Stimulated activated CD4-positive, alpha-beta T cell treated with anti-CD3 and anti-CD28 coated beads, Interleukin-15, amount 100 ng/mL, for 1 hour (primary cell): Measurements from ENCODE around the gene PAM.

ENCODE experiments used
- DNase-seq, 2 donors: peaks; one replicate each; pipeline ENCODE4 v3.0.0-alpha.2; 2020; ENCODE audit warnings: low read depth in 1 of 2, low spot score in 1 of 2

The PAM gene

DNA sequence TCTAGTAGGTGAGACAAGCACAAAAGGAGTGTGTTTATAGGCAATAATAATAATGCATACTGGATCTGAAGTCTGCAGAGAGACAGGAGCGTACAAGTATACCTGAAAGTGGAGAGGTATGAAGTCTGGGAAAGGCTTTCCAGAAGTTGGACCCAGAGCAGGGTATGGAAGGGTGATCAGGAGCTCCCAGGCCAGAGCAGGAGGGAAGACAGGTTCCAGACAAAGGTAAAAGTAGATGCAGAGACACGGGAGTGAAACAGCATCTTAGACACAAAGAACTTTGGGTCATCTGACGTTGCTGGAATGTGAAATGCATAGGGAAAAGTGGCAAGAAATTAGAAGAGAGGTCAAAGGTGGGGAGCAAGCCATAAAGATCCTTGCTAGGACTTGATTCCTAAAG, 175.1 kb downstream of the PAM start:
- DNase-seq, result no peak

DNA sequence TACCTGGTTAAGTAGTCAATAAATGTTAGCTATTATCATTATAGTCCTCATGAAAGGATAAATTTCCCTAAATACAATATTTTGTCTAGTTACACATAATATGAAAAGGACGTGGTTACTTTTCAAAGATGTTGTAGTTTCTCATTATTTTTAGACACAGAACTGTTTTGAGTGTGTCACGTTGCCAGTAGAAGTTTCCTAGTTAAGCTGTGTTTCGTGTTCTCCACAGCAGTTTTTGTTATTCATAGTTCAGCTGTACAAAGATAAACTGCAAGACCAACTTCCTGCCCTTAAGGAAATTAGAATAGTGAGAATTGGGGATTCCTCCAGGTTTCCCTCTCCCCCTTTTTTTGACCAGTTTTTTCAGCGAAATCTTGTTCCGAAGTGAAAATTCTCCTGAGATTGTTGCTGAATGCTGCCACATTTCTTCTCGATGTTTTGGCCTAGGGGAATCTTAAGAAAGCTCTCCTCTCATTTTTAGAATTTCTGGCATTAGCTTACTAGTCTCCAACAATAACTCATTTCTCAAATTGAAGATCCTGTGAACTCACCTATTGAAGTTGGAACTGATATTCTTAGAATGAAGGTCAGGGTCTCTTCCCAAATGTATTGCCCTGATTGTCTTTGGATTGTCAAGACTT, 176.1 kb downstream of the PAM start:
- no peak for DNase-seq

- no peak for DNase-seq
These were observed 177.7 kb downstream of the PAM start for GRCh38 chr5:102932781-102933180.

GRCh38 chr5:102933316-102933715, 178.2 kb downstream of the PAM start:
- DNase-seq, result no peak

DNA sequence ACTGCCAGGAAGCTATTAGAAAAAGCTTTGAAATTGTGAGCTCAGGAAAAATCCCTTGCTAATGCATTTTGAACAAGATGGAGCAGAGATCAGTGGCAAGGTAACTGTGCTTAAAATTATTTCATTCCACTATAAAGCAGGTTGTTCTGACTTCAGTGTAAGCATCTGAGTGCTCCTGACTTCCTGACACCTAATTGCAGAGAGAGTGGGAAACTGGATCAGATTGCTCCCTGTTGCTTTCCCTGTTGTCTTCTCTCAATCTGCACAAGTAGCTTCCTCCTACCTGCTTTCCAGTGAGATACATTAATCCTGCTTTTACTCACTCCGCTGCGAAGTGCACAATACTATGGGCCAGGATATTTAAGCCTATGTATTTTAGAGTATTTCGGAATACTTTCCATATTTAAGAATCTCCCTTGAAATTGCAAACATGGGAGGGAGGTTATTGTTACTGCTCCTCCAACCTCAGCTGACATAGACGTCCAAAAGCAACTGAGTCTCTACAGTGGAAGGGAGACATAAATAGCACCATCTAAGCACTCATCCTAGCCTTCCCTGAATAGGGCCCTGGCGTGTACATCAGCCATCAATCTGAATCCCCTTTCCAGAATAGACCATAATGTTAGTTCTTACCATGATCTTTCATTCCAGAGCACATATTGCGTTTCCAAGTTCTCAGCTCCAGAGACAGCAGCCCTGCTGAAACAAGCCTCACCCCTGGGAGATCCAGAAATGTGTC, 178.8 kb downstream of the PAM start:
- no peak for DNase-seq

DNA sequence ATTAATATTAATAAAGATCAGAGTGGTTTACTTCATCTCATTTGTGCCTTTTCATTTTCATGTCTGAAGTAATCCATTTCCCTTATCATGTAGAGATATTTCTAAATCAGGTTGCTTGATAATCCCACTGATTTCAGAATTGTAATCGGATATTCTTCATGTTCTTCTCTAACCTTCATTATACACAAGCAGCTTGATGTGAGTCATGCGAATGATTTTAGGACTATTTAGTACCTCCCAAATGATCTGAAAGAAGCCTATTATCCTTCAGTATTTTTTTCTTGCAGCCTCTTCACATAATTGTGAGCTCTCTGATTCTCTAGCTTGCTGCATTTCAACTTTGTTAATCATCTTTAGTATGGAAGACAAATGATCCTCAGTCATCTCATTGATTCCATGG, 182.8 kb downstream of the PAM start:
- DNase-seq, result no peak

DNA sequence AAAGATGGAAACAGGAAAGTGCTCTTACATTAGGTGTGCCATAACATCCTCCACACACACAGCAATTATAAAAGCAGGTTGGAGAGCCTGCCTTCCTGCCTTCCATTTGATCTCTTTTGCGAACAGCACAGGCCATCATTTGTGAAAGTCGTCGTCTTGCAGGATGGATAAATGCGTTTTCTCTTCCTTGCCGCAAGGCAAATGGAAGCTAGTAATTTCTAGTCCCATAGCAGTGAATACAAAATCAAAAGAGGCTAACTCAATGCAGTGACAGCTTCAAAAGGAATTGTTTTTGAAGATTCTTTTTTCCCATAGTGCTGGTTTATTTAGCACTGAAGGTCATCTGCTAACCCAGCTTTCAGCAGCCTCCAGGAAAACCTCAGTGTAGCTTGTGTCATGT, 186.0 kb downstream of the PAM start:
- no peak for DNase-seq

- no peak for DNase-seq
These were observed 191.3 kb downstream of the PAM start for GRCh38 chr5:102946414-102946813.

DNA sequence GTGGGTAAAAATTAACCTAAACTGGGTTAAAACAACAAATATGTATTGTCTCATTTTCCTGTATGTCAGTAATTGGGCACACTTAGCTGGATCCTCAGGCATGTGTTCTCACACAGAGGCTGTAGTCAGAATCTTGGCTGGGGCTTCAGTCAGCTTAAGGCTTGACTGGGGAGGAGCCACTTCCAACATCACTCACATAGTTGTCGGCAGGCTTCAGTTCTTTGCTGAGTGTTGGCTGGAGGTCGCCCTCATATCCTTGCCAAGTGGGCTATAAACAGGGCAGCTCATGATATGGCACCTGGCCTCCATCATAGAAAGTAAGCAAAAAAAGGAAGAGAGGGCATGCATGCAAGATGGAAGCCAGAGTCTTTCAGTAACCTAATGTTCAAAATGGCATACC, 191.9 kb downstream of the PAM start:
- no peak for DNase-seq

DNA sequence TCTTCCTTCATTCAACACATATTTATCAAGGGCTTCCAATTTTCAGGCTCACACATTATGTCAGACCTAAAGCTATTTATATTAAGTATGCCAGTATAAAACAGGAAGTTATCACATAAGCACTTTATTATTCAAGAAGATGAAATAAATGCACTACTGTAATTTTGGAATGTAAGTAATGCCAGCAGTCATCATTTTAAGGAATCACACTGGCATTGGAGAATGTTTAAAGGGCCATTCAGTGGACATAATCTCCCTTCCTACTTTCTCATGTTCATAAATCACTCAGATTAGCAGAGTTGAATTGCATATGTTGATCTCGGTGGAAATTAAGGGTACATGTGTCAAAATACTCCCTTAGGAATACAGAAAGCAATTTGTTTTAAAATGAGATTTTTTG, 200.4 kb downstream of the PAM start:
- DNase-seq, result no peak

GRCh38 chr5:102956599-102956998, 201.5 kb downstream of the PAM start:
- DNase-seq, result no peak

DNA sequence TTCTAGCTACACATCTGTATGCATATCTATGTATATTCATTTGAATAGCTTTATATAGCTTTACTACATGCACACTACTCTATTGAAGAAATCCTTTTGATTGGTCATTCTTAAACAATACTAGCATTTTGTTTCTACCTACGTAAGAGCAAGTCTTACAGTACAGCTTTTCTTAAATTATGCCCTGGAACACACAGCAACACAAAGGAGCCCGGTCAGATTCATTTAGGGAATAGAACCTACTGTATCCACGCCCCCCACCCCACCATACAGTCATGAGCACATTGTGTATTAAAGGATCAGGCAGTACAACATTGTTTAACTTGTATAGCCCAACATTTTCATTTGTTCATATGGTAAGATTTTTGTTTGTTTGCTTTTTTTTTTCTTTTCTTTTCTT, 202.0 kb downstream of the PAM start:
- no peak for DNase-seq

DNA sequence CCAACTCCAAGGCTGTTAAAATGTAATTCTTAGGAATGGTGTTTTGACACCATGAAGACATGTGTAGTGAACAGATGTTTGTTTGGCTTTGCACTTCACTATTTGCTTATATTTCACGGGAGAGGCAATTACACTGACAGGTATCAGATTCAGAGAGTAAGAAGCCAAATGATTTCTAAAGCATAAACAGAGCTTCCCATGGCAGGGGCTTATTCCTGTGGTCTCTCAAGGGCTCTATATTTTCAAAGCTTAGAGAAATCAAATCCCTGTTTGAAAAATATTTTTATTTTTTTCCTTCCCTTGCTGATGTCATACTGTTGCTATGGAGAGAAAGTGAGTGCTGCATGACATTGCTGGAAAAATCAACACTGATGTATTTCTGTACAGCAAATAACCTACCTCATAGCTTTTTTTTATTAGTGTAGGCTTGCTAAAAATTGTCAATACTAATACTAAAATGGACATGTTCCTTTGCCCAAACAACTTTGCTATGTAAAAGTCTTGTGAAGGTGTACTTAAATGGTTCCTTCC, 203.4 kb downstream of the PAM start:
- no peak for DNase-seq

DNA sequence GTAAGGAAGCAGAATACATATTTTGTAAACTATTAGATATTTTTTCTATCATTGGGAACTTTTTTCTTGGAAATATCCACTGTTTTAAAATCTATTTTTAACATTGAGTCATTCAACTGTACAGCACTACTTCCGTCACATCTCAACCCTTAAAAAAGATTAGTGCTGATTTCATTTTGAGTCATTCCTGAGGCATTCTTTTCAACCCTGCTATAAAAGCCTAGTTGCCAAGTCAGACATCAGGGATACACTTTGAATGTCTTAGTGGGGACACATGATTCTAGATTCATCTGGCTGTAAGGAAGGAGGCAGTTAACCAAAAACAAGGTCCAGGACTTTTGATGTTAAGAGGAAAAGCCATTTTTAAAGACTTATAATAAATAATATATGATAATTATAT, 203.9 kb downstream of the PAM start:
- no peak for DNase-seq

DNA sequence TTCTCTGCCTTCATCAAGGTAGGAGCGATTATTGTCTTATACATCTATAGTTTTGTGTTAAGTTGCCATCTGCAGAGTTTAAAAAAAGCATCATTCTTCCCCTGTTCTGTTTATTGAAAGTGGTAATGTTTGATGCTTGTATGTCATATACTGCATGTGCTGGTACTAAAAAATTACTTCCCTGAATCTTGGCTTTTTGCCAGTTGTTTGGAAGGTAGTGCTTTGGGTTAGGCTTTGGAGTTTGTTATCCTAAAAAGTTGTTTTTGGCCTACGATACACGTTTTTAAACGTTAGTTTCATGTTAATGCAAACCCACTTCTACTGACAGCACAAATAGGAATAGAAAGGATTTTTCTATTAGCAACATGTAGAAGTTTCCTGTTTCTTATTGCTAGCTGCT, 206.6 kb downstream of the PAM start:
- no peak for DNase-seq

GRCh38 chr5:102965653-102966052, 210.5 kb downstream of the PAM start:
- no peak for DNase-seq

GRCh38 chr5:102969641-102970040, 214.5 kb downstream of the PAM start:
- no peak for DNase-seq

DNA sequence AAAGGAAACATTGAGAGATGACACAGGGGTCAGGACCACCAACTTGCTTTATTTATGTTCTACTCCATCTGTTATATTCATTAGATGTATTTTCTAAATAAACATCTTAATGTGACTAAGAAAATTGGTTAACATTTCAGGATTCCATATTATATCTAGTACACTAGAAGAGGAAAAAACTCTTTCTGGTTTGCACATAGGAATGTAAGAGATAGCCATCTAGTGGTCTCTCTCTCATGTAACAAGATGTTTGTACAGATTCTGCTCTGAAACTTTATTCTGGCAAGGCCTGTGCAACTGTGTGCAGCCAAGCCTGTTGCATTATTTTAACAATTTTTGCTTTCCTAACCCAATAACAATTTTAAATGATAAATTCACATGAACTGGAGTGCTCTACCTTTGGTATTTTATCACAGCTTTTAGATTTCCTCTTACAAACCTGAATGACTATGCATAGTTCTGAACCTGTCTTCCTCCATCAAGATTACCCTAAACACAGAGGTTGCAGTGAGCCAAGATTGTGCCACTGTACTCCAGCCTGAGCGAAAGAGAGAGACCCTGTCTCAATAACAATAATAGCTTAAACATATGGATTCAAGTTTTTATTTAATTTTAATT, 216.7 kb downstream of the PAM start:
- no peak for DNase-seq

DNA sequence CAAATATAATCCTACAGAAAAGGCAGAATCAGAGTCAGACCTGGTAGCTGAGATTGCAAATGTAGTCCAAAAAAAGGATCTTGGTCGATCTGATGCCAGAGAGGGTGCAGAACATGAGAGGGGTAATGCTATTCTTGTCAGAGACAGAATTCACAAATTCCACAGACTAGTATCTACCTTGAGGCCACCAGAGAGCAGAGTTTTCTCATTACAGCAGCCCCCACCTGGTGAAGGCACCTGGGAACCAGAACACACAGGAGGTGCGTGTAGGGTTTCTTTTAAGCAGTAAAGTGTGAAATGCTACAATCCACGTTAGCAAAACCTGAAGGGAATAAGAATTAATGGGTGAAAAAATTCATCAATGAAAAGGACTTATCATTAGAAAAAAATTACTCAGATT, 219.1 kb downstream of the PAM start:
- no peak for DNase-seq

DNA sequence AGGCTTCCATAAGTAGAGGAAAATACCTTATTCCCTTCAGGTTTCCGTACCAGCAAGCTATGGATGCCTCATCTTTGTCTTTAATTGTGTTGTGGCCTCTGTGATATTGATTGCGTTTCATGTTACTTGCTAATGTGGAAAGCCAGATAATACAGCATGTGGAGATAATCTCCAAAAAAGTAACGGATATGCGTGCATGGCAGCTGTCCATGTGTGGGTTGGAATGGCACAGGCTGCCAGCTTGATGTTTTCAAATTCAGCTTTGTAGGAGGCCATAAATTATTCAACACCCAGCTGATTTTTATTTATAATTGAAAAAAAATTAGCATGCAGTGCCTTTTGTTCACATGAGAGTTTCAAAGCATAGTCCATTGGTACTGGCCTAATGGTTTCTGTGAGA, 219.9 kb downstream of the PAM start:
- DNase-seq, result no peak

- no peak for DNase-seq
These were observed 220.5 kb downstream of the PAM start for GRCh38 chr5:102975457-102976182.
